ENCODE data around the gene TULP3.
A peak's percentile ranks its signal among the peaks of the same experiment; 100 is the strongest.

DNA sequence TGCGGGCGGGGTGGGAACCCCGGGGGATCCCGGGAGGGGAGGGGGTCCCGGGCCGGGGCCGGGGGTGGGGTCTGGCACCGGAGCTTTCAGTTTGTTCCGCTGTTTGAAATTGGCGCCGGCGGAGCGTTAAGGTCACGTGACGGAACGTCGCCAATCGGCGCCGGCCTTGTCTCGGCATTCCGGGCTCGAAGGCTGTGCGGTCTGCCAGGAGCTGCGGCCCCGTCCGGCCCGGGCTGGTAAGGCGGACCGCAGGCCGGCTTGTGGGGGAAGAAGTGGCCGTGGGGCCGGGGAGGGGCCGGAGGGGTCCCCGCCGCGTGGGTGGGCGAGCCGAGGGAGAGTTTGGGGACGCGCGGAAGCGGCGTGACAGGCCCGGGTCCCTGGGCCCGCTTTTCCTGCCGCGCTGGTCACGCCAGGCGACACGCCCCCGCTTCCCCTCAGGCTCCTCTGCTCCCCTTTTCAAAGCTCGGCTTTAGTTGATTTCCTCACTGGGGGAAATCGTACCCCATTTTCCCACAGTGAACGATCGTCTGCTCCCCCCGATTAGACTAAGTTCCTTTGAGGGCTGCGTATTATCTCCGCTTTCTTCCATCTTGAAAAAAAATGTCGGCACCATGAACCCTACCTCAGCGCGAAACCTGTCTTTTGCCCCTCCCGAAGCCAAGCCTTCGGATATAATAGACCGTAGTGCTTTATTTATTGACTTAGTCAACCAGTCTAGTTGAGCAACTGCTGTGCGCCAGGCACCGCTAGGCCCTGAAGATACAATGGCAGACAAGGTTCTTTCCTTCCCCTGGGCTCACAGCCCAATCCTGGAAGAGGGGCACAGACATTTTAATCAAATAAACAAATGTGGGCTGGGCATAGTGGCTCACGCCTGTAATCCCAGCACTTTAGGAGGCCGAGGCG, 13.4 kb upstream of the TULP3 start, which contains the start of the genes FOXM1 and RHNO1:
- TF ChIP-seq, protein P1, sequence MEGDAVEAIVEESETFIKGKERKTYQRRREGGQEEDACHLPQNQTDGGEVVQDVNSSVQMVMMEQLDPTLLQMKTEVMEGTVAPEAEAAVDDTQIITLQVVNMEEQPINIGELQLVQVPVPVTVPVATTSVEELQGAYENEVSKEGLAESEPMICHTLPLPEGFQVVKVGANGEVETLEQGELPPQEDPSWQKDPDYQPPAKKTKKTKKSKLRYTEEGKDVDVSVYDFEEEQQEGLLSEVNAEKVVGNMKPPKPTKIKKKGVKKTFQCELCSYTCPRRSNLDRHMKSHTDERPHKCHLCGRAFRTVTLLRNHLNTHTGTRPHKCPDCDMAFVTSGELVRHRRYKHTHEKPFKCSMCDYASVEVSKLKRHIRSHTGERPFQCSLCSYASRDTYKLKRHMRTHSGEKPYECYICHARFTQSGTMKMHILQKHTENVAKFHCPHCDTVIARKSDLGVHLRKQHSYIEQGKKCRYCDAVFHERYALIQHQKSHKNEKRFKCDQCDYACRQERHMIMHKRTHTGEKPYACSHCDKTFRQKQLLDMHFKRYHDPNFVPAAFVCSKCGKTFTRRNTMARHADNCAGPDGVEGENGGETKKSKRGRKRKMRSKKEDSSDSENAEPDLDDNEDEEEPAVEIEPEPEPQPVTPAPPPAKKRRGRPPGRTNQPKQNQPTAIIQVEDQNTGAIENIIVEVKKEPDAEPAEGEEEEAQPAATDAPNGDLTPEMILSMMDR (IDR thresholded peaks at IDR 0.05) = peak in 6 of 12 donors; percentile 8 to 43 (median 31)
- peak in 1 of 2 donors; percentile 24 for TF ChIP-seq POLR2A (IDR thresholded peaks at IDR 0.05)
